HepG2 (cell line): ENCODE data around the gene ITIH1. TPM values are rescaled to one million over a fixed set of nuclear protein-coding genes. Genes with fewer than 3 reads are reported as not detected.

Experiments used
- BCL6 ChIP-seq: IDR thresholded peaks from 2 replicates; pipeline ENCODE4 v1.6.1; 2016; ENCODE audit warnings: missing genetic modification reagents, missing compliant biosample characterization
- CEBPG ChIP-seq: IDR thresholded peaks from 2 replicates; pipeline ENCODE4 v1.6.1; 2016
- FOXA3 ChIP-seq: IDR thresholded peaks from 2 replicates; pipeline ENCODE4 v1.6.1; 2016; ENCODE audit warnings: missing genetic modification reagents, missing compliant biosample characterization
- FOXJ3 ChIP-seq: sonication (generic); formaldehyde crosslinking; IDR thresholded peaks from 2 replicates; pipeline ENCODE4 v1.4.0; 2020; ENCODE audit warnings: missing genetic modification reagents, mild to moderate bottlenecking, borderline replicate concordance
- NFATC3 ChIP-seq: sonication (generic); formaldehyde crosslinking; IDR thresholded peaks from 2 replicates; pipeline ENCODE4 v1.5.1; 2020; ENCODE audit warnings: mild to moderate bottlenecking, missing genetic modification reagents
- REXO4 ChIP-seq: sonication (generic); formaldehyde crosslinking; IDR thresholded peaks from 2 replicates; pipeline ENCODE4 v1.8.0; 2022; ENCODE audit warnings: missing genetic modification reagents, mild to moderate bottlenecking, borderline replicate concordance
- SAP130 ChIP-seq: IDR thresholded peaks from 2 replicates; pipeline ENCODE4 v1.6.1; 2016; ENCODE audit warnings: low read depth
- SIN3B ChIP-seq: fragments of 150-350 bp; IDR thresholded peaks from 2 replicates; pipeline ENCODE4 v1.6.1; 2014; ENCODE audit warnings: low read length
- SMAD9 ChIP-seq: sonication (generic); formaldehyde crosslinking; IDR thresholded peaks from 2 replicates; pipeline ENCODE4 v1.5.1; 2020; ENCODE audit warnings: mild to moderate bottlenecking, missing genetic modification reagents
- SMARCE1 ChIP-seq: fragments of 450-650 bp; IDR thresholded peaks from 2 replicates; pipeline ENCODE4 v1.6.1; 2017; ENCODE audit warnings: borderline replicate concordance
- SOX13 ChIP-seq, 3 experiments: fragments of 450-650 bp in 1 of 3; sonication (generic) in 1 of 3; formaldehyde crosslinking in 1 of 3; IDR thresholded peaks in 2 of 3; conservative IDR thresholded peaks in 1 of 3; 2 replicates each; pipeline versions ENCODE4 v1.5.0 to v1.6.1; 2016 to 2020; ENCODE audit warnings: antibody characterized with exemption in 1 of 3, mild to moderate bottlenecking in 1 of 3, missing compliant biosample characterization in 1 of 3, missing genetic modification reagents in 1 of 3, moderate library complexity in 1 of 3
- TEAD2 ChIP-seq: sonication (generic); formaldehyde crosslinking; IDR thresholded peaks from 2 replicates; pipeline ENCODE4 v1.9.0; 2021; ENCODE audit warnings: missing genetic modification reagents
- ZBTB3 ChIP-seq: sonication (generic); formaldehyde crosslinking; IDR thresholded peaks from 2 replicates; pipeline ENCODE4 v1.4.0; 2020; ENCODE audit warnings: low read depth, mild to moderate bottlenecking, moderate library complexity, missing genetic modification reagents, borderline replicate concordance
- ZMYM2 ChIP-seq: sonication (generic); formaldehyde crosslinking; IDR thresholded peaks from 2 replicates; pipeline ENCODE4 v1.8.0; 2022; ENCODE audit warnings: mild to moderate bottlenecking, missing genetic modification reagents
- ZNF180 ChIP-seq: sonication (generic); formaldehyde crosslinking; IDR thresholded peaks from 2 replicates; pipeline ENCODE4 v1.4.0; 2020; ENCODE audit warnings: low read depth, missing genetic modification reagents, borderline replicate concordance
- ZNF234 ChIP-seq: sonication (generic); formaldehyde crosslinking; conservative IDR thresholded peaks from 2 replicates; pipeline ENCODE4 v1.5.1; 2020; ENCODE audit warnings: mild to moderate bottlenecking, missing genetic modification reagents
- ZNF251 ChIP-seq: sonication (generic); formaldehyde crosslinking; IDR thresholded peaks from 2 replicates; pipeline ENCODE4 v1.9.0; 2021; ENCODE audit warnings: mild to moderate bottlenecking, missing genetic modification reagents
- ZNF563 ChIP-seq: sonication (generic); formaldehyde crosslinking; IDR thresholded peaks from 2 replicates; pipeline ENCODE4 v1.8.0; 2022; ENCODE audit warnings: mild to moderate bottlenecking, moderate library complexity, missing genetic modification reagents
- ZNF564 ChIP-seq: sonication (generic); formaldehyde crosslinking; IDR thresholded peaks from 2 replicates; pipeline ENCODE4 v1.8.1; 2023; ENCODE audit warnings: mild to moderate bottlenecking, missing genetic modification reagents
- ZNF577 ChIP-seq: sonication (generic); formaldehyde crosslinking; IDR thresholded peaks from 2 replicates; pipeline ENCODE4 v1.4.0; 2020; ENCODE audit warnings: mild to moderate bottlenecking, low read depth, missing genetic modification reagents, borderline replicate concordance
- ZNF644 ChIP-seq: IDR thresholded peaks from 2 replicates; pipeline ENCODE4 v1.6.1; 2016; ENCODE audit warnings: low read depth
- polyA plus RNA-seq, 8 experiments: library from polyadenylated mRNA; depleted of rRNA in 3 of 8; stranded (reverse) in 7 of 8; unstranded in 1 of 8; fragments of >200 nt; fragmentation: Illumina TruSeq in 4 of 8; extraction: Trizol in 4 of 8; gene quantifications; 2 replicates each; pipeline versions ENCODE4 v1.2.1 to v1.2.3, GENCODE V29; 2011 to 2016; ENCODE audit warnings: low read depth in 4 of 8, missing spikeins in 1 of 8, mixed read lengths in 1 of 8; ENCODE audit not compliant: insufficient read depth in 1 of 8
- total RNA-seq, 5 experiments: library from RNA; depleted of rRNA; stranded (reverse); fragments of >200 nt; fragmentation: Illumina TruSeq; extraction: Trizol; gene quantifications; 2 replicates each; pipeline ENCODE4 v1.2.3, GENCODE V29; 2016; ENCODE audit warnings: low read depth in 1 of 5
- TF ChIP-seq, protein P1 (sequence below): sonication (generic); formaldehyde crosslinking; IDR thresholded peaks from 2 replicates; pipeline ENCODE4 v1.5.0; 2020; ENCODE audit warnings: mild to moderate bottlenecking, missing genetic modification reagents
- TF ChIP-seq, protein P2 (sequence below): sonication (generic); formaldehyde crosslinking; IDR thresholded peaks from 2 replicates; pipeline ENCODE4 v1.9.0; 2021; ENCODE audit warnings: missing genetic modification reagents, mild to moderate bottlenecking, borderline replicate concordance
- TF ChIP-seq, protein P3 (sequence below): sonication (generic); formaldehyde crosslinking; IDR thresholded peaks from 2 replicates; pipeline ENCODE4 v1.4.0; 2020; ENCODE audit warnings: missing genetic modification reagents
- TF ChIP-seq, protein P4 (sequence below): sonication (generic); formaldehyde crosslinking; IDR thresholded peaks from 2 replicates; pipeline ENCODE4 v1.8.1; 2023; ENCODE audit warnings: mild to moderate bottlenecking, missing genetic modification reagents
- TF ChIP-seq, protein P5 (sequence below): IDR thresholded peaks from 2 replicates; pipeline ENCODE4 v1.6.1; 2012; ENCODE audit warnings: inconsistent platforms

Gene ITIH1
- total and polyA plus RNA-seq, 2 of the 13 experiments (the other 11 are each of a cell fraction or from before 2014, with no cell fraction given) = 12.3 to 19.6 TPM

DNA sequence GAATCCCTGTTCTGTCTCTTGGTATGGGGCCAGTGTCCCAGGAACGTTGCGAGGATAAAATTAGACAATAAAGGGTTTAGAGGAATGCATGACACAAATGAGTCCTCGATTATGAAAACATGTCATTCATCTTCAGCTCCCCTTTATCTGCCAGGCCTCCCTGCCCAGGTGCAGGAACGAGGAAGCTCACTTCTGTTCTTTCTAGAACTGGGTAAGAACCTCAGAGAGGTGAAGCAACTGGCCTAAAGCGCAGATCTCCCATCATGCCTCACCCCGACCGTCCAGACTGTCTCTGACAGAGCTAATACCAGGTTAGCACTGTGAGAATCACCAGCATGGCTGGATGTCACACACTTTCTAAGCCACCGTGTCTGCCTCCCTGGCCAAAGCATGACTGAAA, 1.5 kb upstream of the ITIH1 start (continued):
- TF ChIP-seq ZBTB3 (CRISPR knock-in tag) (peak; percentile 10; the same call in 1 of the 2 replicates), FOXJ3 (no peak), SIN3B (no peak), ZNF251 (CRISPR knock-in tag) (no peak), BCL6 (CRISPR knock-in tag) (no peak), ZNF644 (no peak), SMAD9 (CRISPR knock-in tag) (no peak), ZMYM2 (CRISPR knock-in tag) (no peak), SOX13 (IDR thresholded peaks at IDR 0.05) (no peak), SOX13 (CRISPR knock-in tag; conservative IDR thresholded peaks at IDR 0.05 in 1 of 2, IDR thresholded peaks at IDR 0.05 in 1 of 2) (0 out of 4 replicates have a peak, but pooled peaks of 1 of the 2 experiments have one; percentile 5), NFATC3 (CRISPR knock-in tag) (no peak), FOXA3 (CRISPR knock-in tag) (no peak), SAP130 (CRISPR knock-in tag) (0 out of 2 replicates have a peak, but pooled peaks have one; percentile 13), ZNF234 (CRISPR knock-in tag) (no peak), CEBPG (CRISPR knock-in tag) (peak; percentile 66; the same call in 1 of the 2 replicates), ZNF577 (CRISPR knock-in tag) (no peak), ZNF563 (CRISPR knock-in tag) (0 out of 2 replicates have a peak, but pooled peaks have one; percentile 49), TEAD2 (CRISPR knock-in tag) (no peak), ZNF564 (no peak), REXO4 (CRISPR knock-in tag) (no peak), SMARCE1 (no peak), ZNF180 (no peak)
- TF ChIP-seq, protein P1, sequence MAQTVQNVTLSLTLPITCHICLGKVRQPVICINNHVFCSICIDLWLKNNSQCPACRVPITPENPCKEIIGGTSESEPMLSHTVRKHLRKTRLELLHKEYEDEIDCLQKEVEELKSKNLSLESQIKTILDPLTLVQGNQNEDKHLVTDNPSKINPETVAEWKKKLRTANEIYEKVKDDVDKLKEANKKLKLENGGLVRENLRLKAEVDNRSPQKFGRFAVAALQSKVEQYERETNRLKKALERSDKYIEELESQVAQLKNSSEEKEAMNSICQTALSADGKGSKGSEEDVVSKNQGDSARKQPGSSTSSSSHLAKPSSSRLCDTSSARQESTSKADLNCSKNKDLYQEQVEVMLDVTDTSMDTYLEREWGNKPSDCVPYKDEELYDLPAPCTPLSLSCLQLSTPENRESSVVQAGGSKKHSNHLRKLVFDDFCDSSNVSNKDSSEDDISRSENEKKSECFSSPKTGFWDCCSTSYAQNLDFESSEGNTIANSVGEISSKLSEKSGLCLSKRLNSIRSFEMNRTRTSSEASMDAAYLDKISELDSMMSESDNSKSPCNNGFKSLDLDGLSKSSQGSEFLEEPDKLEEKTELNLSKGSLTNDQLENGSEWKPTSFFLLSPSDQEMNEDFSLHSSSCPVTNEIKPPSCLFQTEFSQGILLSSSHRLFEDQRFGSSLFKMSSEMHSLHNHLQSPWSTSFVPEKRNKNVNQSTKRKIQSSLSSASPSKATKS = no peak
- TF ChIP-seq, protein P2, sequence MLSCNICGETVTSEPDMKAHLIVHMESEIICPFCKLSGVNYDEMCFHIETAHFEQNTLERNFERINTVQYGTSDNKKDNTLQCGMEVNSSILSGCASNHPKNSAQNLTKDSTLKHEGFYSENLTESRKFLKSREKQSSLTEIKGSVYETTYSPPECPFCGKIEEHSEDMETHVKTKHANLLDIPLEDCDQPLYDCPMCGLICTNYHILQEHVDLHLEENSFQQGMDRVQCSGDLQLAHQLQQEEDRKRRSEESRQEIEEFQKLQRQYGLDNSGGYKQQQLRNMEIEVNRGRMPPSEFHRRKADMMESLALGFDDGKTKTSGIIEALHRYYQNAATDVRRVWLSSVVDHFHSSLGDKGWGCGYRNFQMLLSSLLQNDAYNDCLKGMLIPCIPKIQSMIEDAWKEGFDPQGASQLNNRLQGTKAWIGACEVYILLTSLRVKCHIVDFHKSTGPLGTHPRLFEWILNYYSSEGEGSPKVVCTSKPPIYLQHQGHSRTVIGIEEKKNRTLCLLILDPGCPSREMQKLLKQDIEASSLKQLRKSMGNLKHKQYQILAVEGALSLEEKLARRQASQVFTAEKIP = no peak
- TF ChIP-seq, protein P3, sequence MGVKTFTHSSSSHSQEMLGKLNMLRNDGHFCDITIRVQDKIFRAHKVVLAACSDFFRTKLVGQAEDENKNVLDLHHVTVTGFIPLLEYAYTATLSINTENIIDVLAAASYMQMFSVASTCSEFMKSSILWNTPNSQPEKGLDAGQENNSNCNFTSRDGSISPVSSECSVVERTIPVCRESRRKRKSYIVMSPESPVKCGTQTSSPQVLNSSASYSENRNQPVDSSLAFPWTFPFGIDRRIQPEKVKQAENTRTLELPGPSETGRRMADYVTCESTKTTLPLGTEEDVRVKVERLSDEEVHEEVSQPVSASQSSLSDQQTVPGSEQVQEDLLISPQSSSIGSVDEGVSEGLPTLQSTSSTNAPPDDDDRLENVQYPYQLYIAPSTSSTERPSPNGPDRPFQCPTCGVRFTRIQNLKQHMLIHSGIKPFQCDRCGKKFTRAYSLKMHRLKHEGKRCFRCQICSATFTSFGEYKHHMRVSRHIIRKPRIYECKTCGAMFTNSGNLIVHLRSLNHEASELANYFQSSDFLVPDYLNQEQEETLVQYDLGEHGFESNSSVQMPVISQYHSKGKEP = no peak
- TF ChIP-seq, protein P4, sequence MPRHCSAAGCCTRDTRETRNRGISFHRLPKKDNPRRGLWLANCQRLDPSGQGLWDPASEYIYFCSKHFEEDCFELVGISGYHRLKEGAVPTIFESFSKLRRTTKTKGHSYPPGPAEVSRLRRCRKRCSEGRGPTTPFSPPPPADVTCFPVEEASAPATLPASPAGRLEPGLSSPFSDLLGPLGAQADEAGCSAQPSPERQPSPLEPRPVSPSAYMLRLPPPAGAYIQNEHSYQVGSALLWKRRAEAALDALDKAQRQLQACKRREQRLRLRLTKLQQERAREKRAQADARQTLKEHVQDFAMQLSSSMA (CRISPR knock-in tag) = no peak
- TF ChIP-seq, protein P5, sequence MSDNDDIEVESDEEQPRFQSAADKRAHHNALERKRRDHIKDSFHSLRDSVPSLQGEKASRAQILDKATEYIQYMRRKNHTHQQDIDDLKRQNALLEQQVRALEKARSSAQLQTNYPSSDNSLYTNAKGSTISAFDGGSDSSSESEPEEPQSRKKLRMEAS = peak; percentile 10; the same call in 1 of the 2 replicates
